ENCODE measurements around the gene CD68. TPM values are rescaled to one million over a fixed set of nuclear protein-coding genes. Genes with fewer than 3 reads are reported as not detected.

CD68 gene
- total RNA-seq, 2 donors from 2014 or later, result 16.2 to 54.2 TPM

- TF ChIP-seq, protein P1, sequence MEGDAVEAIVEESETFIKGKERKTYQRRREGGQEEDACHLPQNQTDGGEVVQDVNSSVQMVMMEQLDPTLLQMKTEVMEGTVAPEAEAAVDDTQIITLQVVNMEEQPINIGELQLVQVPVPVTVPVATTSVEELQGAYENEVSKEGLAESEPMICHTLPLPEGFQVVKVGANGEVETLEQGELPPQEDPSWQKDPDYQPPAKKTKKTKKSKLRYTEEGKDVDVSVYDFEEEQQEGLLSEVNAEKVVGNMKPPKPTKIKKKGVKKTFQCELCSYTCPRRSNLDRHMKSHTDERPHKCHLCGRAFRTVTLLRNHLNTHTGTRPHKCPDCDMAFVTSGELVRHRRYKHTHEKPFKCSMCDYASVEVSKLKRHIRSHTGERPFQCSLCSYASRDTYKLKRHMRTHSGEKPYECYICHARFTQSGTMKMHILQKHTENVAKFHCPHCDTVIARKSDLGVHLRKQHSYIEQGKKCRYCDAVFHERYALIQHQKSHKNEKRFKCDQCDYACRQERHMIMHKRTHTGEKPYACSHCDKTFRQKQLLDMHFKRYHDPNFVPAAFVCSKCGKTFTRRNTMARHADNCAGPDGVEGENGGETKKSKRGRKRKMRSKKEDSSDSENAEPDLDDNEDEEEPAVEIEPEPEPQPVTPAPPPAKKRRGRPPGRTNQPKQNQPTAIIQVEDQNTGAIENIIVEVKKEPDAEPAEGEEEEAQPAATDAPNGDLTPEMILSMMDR (IDR thresholded peaks at IDR 0.05), result peak in 1 of 2 donors; percentile 15
- H3K27me3 ChIP-seq, result no peaks in the 10 kb centered on the region
- peak; percentile 88 for DNase-seq (ENCODE audit: low spot score)
- H3K27ac ChIP-seq, result peak overlapping the region; percentile 86 to 95
- H3K4me1 ChIP-seq, result peaks cover 0 to 54% of the 10 kb centered on the region in 2 donors
- H3K36me3 ChIP-seq, result no peaks in the 10 kb centered on the region
- H3K4me3 ChIP-seq, result peak overlapping the region; percentile 16 to 76
- H3K9me3 ChIP-seq, result no peaks in the 10 kb centered on the region
Measured at GRCh38 chr17:7557775-7558543, 21.5 kb upstream of the CD68 start.

- Histone ChIP-seq H3K4me3 (peak within 1 kb of the TSS; percentile 16 to 76), H3K27me3 (no peaks in the 10 kb centered on the region), H3K4me1 (peaks cover 0 to 62% of the 10 kb centered on the region in 2 donors), H3K9me3 (no peaks in the 10 kb centered on the region), H3K36me3 (peaks cover 7% of the 10 kb centered on the region), H3K27ac (peak within 1 kb of the TSS; percentile 86 to 95)
- no peak for DNase-seq (ENCODE audit: low spot score)
- TF ChIP-seq, protein P1 (IDR thresholded peaks at IDR 0.05), result no peak
Measured at GRCh38 chr17:7558544-7559319, 20.7 kb upstream of the CD68 start, which contains the start of gene TNFSF13. Gene TNFSF13 (plus strand): TSS chr17:7558750. CDS start chr17:7559040, 290 bp downstream.

- Histone ChIP-seq H3K27ac (peak overlapping the region; percentile 86 to 95), H3K4me3 (peak overlapping the region; percentile 16 to 76), H3K36me3 (peaks cover 15% of the 10 kb centered on the region), H3K27me3 (no peaks in the 10 kb centered on the region), H3K9me3 (no peaks in the 10 kb centered on the region), H3K4me1 (peaks cover 0 to 67% of the 10 kb centered on the region in 2 donors)
- no peak for DNase-seq (ENCODE audit: low spot score)
- TF ChIP-seq, protein P1 (IDR thresholded peaks at IDR 0.05), result no peak
Measured at GRCh38 chr17:7559320-7560171, 19.9 kb upstream of the CD68 start.

DNA sequence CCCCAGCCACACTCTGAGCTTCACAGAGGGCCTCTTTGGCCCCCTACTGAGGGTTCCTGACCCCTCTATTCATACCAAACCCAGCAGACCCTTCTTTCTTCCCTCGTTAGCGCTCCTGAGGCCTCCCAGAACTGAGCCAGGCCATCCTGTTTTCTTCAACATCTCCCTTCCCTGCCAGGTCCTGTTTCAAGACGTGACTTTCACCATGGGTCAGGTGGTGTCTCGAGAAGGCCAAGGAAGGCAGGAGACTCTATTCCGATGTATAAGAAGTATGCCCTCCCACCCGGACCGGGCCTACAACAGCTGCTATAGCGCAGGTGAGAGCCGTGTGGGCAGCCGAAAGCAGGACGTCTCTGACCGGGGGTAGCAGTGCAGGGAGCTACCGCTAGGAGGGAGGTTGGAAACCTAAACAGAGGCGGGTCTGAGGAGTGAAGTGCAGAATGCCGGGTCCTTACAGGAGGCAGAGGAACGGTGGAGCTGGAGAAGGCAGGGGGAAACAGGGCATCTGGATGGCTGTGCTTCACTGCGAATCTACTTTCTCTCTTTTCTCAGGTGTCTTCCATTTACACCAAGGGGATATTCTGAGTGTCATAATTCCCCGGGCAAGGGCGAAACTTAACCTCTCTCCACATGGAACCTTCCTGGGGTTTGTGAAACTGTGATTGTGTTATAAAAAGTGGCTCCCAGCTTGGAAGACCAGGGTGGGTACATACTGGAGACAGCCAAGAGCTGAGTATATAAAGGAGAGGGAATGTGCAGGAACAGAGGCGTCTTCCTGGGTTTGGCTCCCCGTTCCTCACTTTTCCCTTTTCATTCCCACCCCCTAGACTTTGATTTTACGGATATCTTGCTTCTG lies 19.0 kb upstream of the CD68 start:
- Histone ChIP-seq H3K9me3 (no peaks in the 10 kb centered on the region), H3K36me3 (peaks cover 24% of the 10 kb centered on the region), H3K27ac (peak overlapping the region; percentile 86 to 95), H3K4me3 (peak overlapping the region; percentile 76 to 82), H3K4me1 (peaks cover 0 to 67% of the 10 kb centered on the region in 2 donors), H3K27me3 (no peaks in the 10 kb centered on the region)
- DNase-seq (ENCODE audit: low spot score), result no peak
- TF ChIP-seq, protein P1 (IDR thresholded peaks at IDR 0.05), result peak; percentile 33 to 54
